Endothelial cell of umbilical vein (primary cell): Measurements from ENCODE around the gene GRIA1. TPM values are rescaled to one million over a fixed set of nuclear protein-coding genes. Genes with fewer than 3 reads are reported as not detected.

Source experiments
- BruUV-seq: library from RNA; stranded (reverse); fragments of 400-500 nt; replicated peaks from 2 replicates; lab custom pipeline; 2021; lab: Mats Ljungman, UMichigan
- CTCF ChIA-PET: fragments of 300-600, 350-600 bp; sonication (Branson Sonifier 250); formaldehyde crosslinking; loops from one replicate; lab custom pipeline; 2021; ENCODE audit warnings: antibody characterized with exemption, inconsistent platforms; lab: Charles Lee
- POLR2A ChIA-PET: fragments of 300-600, 350-600 bp; sonication (Branson Sonifier 250); formaldehyde crosslinking; loops from one replicate; lab custom pipeline; 2021; ENCODE audit warnings: antibody characterized with exemption, inconsistent platforms; lab: Charles Lee
- DNase-seq: peaks from one replicate; pipeline ENCODE4 v3.0.0-alpha.2; 2011; ENCODE audit warnings: low read depth, low spot score
- FAIRE-seq: peaks from 2 replicates; lab custom pipeline; 2011; peaks lifted over from hg19 to GRCh38; lab: Jason Lieb, UNC
- H2AFZ ChIP-seq: 2 replicates; pipeline ENCODE4 v1.6.0; 2012; ENCODE audit warnings: low read depth, low read length, control low read depth, inconsistent platforms
- H3K27ac ChIP-seq: 2 replicates; pipeline ENCODE4 v1.5.1; 2011; ENCODE audit warnings: low read depth, mild to moderate bottlenecking, control low read depth, low read length, moderate library complexity; ENCODE audit not compliant: insufficient read depth
- H3K27me3 ChIP-seq, 2 experiments: 2 replicates each; pipeline versions ENCODE4 v1.6.0 to v1.6.1; 2011; ENCODE audit warnings: low read length in 2 of 2, mixed read lengths in 1 of 2; ENCODE audit not compliant: control insufficient read depth in 2 of 2, insufficient read depth in 2 of 2
- H3K36me3 ChIP-seq, 2 experiments: 2 replicates in 1 of 2; 3 replicates in 1 of 2; pipeline ENCODE4 v1.5.1; 2011; ENCODE audit warnings: low read length in 2 of 2, mild to moderate bottlenecking in 1 of 2, moderate library complexity in 1 of 2; ENCODE audit not compliant: control insufficient read depth in 2 of 2, insufficient read depth in 2 of 2; ENCODE audit errors: extremely low read depth in 1 of 2
- H3K4me1 ChIP-seq: 3 replicates; pipeline ENCODE4 v1.5.1; 2011; ENCODE audit warnings: mild to moderate bottlenecking, low read length; ENCODE audit not compliant: control insufficient read depth, insufficient read depth; ENCODE audit errors: extremely low read depth
- H3K4me2 ChIP-seq: 2 replicates; pipeline ENCODE4 v1.6.1; 2011; ENCODE audit warnings: low read length, control low read depth, mixed read lengths; ENCODE audit not compliant: insufficient read depth
- H3K4me3 ChIP-seq, 3 experiments: fragments of 200-600 bp in 1 of 3; sonication (generic), shearing (Covaris generic) in 1 of 3; replicated peaks in 1 of 3; 2 replicates each; pipeline ENCODE4 v1.5.1; 2011 to 2016; ENCODE audit warnings: control low read depth in 3 of 3, low read length in 3 of 3, mild to moderate bottlenecking in 2 of 3, inconsistent platforms in 1 of 3, low read depth in 1 of 3, moderate library complexity in 1 of 3; ENCODE audit not compliant: insufficient read depth in 1 of 3
- H3K79me2 ChIP-seq: 2 replicates; pipeline ENCODE4 v1.6.0; 2012; ENCODE audit warnings: low read length, inconsistent platforms; ENCODE audit not compliant: control insufficient read depth, insufficient read depth
- H3K9ac ChIP-seq: replicated peaks from 2 replicates; pipeline ENCODE3; 2011; ENCODE audit warnings: low read length, control low read depth; ENCODE audit not compliant: insufficient read depth; ENCODE audit errors: extremely low read depth
- H3K9me1 ChIP-seq: replicated peaks from 3 replicates; pipeline ENCODE4 v1.6.0; 2011; ENCODE audit warnings: mild to moderate bottlenecking, low read length; ENCODE audit not compliant: control insufficient read depth, insufficient read depth; ENCODE audit errors: extremely low read depth
- H3K9me3 ChIP-seq: replicated peaks from 2 replicates; pipeline ENCODE4 v1.5.1; 2012; ENCODE audit warnings: low read length, inconsistent platforms; ENCODE audit not compliant: control insufficient read depth, insufficient read depth
- H4K20me1 ChIP-seq: replicated peaks from 2 replicates; pipeline ENCODE3; 2011; ENCODE audit warnings: mild to moderate bottlenecking, low read length; ENCODE audit not compliant: control insufficient read depth, insufficient read depth; ENCODE audit errors: extremely low read depth
- EZH2 ChIP-seq: IDR thresholded peaks from 2 replicates; pipeline ENCODE4 v1.6.1; 2012; ENCODE audit warnings: borderline replicate concordance, low read depth, mild to moderate bottlenecking, moderate library complexity, low read length, inconsistent platforms; ENCODE audit not compliant: severe bottlenecking
- FOS ChIP-seq: IDR thresholded peaks from 2 replicates; pipeline ENCODE4 v1.6.1; 2011; ENCODE audit warnings: mild to moderate bottlenecking, low read length, moderate library complexity, borderline replicate concordance; ENCODE audit not compliant: insufficient read depth
- GATA2 ChIP-seq: IDR thresholded peaks from 2 replicates; pipeline ENCODE4 v1.7.0; 2011; ENCODE audit warnings: low read depth, mild to moderate bottlenecking, moderate library complexity, mixed read lengths, low read length; ENCODE audit not compliant: insufficient read length, insufficient read depth
- JUN ChIP-seq: IDR thresholded peaks from 2 replicates; pipeline ENCODE4 v1.6.1; 2011; ENCODE audit warnings: borderline replicate concordance, low read depth; ENCODE audit not compliant: insufficient read length, insufficient read depth
- MAX ChIP-seq: IDR thresholded peaks from 2 replicates; pipeline ENCODE4 v1.6.1; 2011; ENCODE audit not compliant: insufficient read depth, insufficient read length
- MYC ChIP-seq: IDR thresholded peaks from one replicate; pipeline ENCODE4 v1.6.1; 2011; ENCODE audit warnings: mild to moderate bottlenecking, low read depth, low read length
- POLR2A ChIP-seq: IDR thresholded peaks from 2 replicates; pipeline ENCODE4 v1.6.1; 2012; ENCODE audit warnings: low read depth, mild to moderate bottlenecking, control low read depth, low read length
- POLR2AphosphoS5 ChIP-seq: IDR thresholded peaks from 2 replicates; pipeline ENCODE4 v1.6.1; 2012; ENCODE audit warnings: low read depth, mild to moderate bottlenecking, control low read depth, low read length, moderate library complexity; ENCODE audit not compliant: insufficient read depth
- dilution Hi-C: fragments of 300-500 bp; cut with MboI; formaldehyde crosslinking; loops from one replicate; pipeline ENCODE4 v1.15.0; 2019; ENCODE audit warnings: low sequenced_read_pairs; ENCODE audit not compliant: extremely low pct_ligation_motif_present
- intact Hi-C: fragments of 100-400 bp; cut with micrococcal nuclease; formaldehyde crosslinking; loops from one replicate; pipeline ENCODE4 v1.10.0; 2022
- polyA plus RNA-seq, 4 experiments: library from polyadenylated mRNA; depleted of rRNA in 3 of 4; stranded (reverse) in 3 of 4; unstranded in 1 of 4; fragments of >200 nt; gene quantifications; 2 replicates each; pipeline versions ENCODE4 v1.2.1 to v1.2.3, GENCODE V29; 2011 to 2012; ENCODE audit warnings: missing spikeins in 1 of 4
- total RNA-seq: library from RNA; stranded (reverse); gene quantifications from 2 replicates; pipeline ENCODE4 v1.2.3, GENCODE V29; 2021
- TF ChIP-seq, protein P1 (sequence below), 2 donors: IDR thresholded peaks; 1 replicate in 1 of 2; 2 replicates in 1 of 2; pipeline ENCODE4 v1.5.1; 2011; ENCODE audit warnings: low read length in 2 of 2, mild to moderate bottlenecking in 2 of 2, moderate library complexity in 2 of 2, control low read depth in 1 of 2, inconsistent platforms in 1 of 2, low read depth in 1 of 2; ENCODE audit not compliant: insufficient read depth in 1 of 2; ENCODE audit errors: extremely low read depth in 1 of 2

The GRIA1 gene
- total and polyA plus RNA-seq, 2 donors (not counting 3 experiments of a cell fraction or from before 2014, with no cell fraction given), result not detected

- FAIRE-seq, result no peak
- dilution Hi-C loops, result no loop called here
Observed at GRCh38 chr5:153445875-153446579, 44.4 kb upstream of the GRIA1 start.

More at GRCh38 chr5:153445875-153446579, 44.4 kb upstream of the GRIA1 start:
- H3K27me3 ChIP-seq, result no peaks in the 10 kb centered on the region
- H2AFZ ChIP-seq, result no peak overlapping the region
- no peaks in the 10 kb centered on the region for H3K9me1 ChIP-seq
- no TSS peak for BruUV-seq
- H3K9me3 ChIP-seq, result no peaks in the 10 kb centered on the region
- no peak overlapping the region for H3K4me3 ChIP-seq
- CTCF ChIA-PET, result no interaction called here
- intact Hi-C loops, result no loop called here
- POLR2A ChIA-PET, result interaction anchor here (0.6 kb wide), 1 partner anchor 285 kb away, joined by 3 read pairs; no protein-coding TSS in a partner anchor
- TF ChIP-seq POLR2A (no peak), MYC (no peak), JUN (no peak), POLR2AphosphoS5 (no peak), MAX (no peak), EZH2 (no peak), GATA2 (no peak), FOS (no peak)
- TF ChIP-seq, protein P1, sequence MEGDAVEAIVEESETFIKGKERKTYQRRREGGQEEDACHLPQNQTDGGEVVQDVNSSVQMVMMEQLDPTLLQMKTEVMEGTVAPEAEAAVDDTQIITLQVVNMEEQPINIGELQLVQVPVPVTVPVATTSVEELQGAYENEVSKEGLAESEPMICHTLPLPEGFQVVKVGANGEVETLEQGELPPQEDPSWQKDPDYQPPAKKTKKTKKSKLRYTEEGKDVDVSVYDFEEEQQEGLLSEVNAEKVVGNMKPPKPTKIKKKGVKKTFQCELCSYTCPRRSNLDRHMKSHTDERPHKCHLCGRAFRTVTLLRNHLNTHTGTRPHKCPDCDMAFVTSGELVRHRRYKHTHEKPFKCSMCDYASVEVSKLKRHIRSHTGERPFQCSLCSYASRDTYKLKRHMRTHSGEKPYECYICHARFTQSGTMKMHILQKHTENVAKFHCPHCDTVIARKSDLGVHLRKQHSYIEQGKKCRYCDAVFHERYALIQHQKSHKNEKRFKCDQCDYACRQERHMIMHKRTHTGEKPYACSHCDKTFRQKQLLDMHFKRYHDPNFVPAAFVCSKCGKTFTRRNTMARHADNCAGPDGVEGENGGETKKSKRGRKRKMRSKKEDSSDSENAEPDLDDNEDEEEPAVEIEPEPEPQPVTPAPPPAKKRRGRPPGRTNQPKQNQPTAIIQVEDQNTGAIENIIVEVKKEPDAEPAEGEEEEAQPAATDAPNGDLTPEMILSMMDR (IDR thresholded peaks at IDR 0.05; ENCODE audit: extremely low read depth in 1 of 2, insufficient read depth in 1 of 2, low read depth in 1 of 2, low read length in 2 of 2), result no peak
- H4K20me1 ChIP-seq, result no peaks in the 10 kb centered on the region
- no peaks in the 10 kb centered on the region for H3K79me2 ChIP-seq
- DNase-seq, result no peak
- H3K27ac ChIP-seq, result no peak overlapping the region
- no peak overlapping the region for H3K4me2 ChIP-seq
- H3K4me1 ChIP-seq, result no peaks in the 10 kb centered on the region
- H3K36me3 ChIP-seq, result no peaks in the 10 kb centered on the region
- H3K9ac ChIP-seq, result no peak overlapping the region
